HFFc6 (cell line): ENCODE data around the gene PCCB. TPM values are rescaled to one million over a fixed set of nuclear protein-coding genes. Genes with fewer than 3 reads are reported as not detected.

Source experiments
- DNase-seq: peaks from one replicate; pipeline ENCODE4 v3.0.0-alpha.2; 2018
- H3K27ac Mint-ChIP-seq: 2 replicates; pipeline ENCODE4 v1.8.0; 2020; ENCODE audit warnings: mild to moderate bottlenecking, mixed read lengths
- H3K27me3 Mint-ChIP-seq: 2 replicates; pipeline ENCODE4 v1.8.0; 2021; ENCODE audit warnings: mild to moderate bottlenecking, moderate library complexity, mixed read lengths; ENCODE audit not compliant: insufficient read depth
- H3K36me3 Mint-ChIP-seq: 2 replicates; pipeline ENCODE4 v1.8.0; 2021; ENCODE audit warnings: low read depth, mixed read lengths
- H3K4me1 Mint-ChIP-seq: 2 replicates; pipeline ENCODE4 v1.8.0; 2020; ENCODE audit warnings: low read depth, mixed read lengths
- H3K4me3 Mint-ChIP-seq: 2 replicates; pipeline ENCODE4 v1.8.0; 2020; ENCODE audit warnings: mild to moderate bottlenecking, moderate library complexity, mixed read lengths
- H3K9me3 Mint-ChIP-seq: 2 replicates; pipeline ENCODE4 v1.8.0; 2020; ENCODE audit warnings: mild to moderate bottlenecking, mixed read lengths
- CTCF ChIP-seq: fragments of 200-600 bp; sonication (generic); IDR thresholded peaks from 2 replicates; pipeline ENCODE4 v1.5.0; 2021; ENCODE audit warnings: antibody characterized with exemption, mild to moderate bottlenecking
- total RNA-seq, 6 experiments: library from RNA; stranded (reverse); fragmentation: NEBNext Ultra II Directional; extraction: Animal tissue kit (Norgen Biotek cat#: 25700); gene quantifications; 2 replicates in 1 of 6; 3 replicates in 5 of 6; pipeline ENCODE4 v1.2.3, GENCODE V29; 2021

PCCB gene
- total RNA-seq, 6 experiments from 2014 or later = 32.4 to 41.1 (median 37.8) TPM

GRCh38 chr3:136294176-136294575, 44.0 kb downstream of the PCCB start:
- H3K36me3 Mint-ChIP-seq = peaks cover 8% of the 10 kb centered on the region; the same call in 1 of the 2 replicates
- no peak overlapping the region for H3K27ac Mint-ChIP-seq
- no peak for DNase-seq
- no peaks in the 10 kb centered on the region for H3K9me3 Mint-ChIP-seq
- no peak for TF ChIP-seq CTCF
- no peaks in the 10 kb centered on the region for H3K4me1 Mint-ChIP-seq
- H3K4me3 Mint-ChIP-seq = no peak overlapping the region
- no peaks in the 10 kb centered on the region for H3K27me3 Mint-ChIP-seq

- no peaks in the 10 kb centered on the region for H3K9me3 Mint-ChIP-seq
- 0 out of 2 replicates have a peak, but pooled peaks cover 5% of the 10 kb centered on the region for H3K36me3 Mint-ChIP-seq
- no peaks in the 10 kb centered on the region for H3K4me1 Mint-ChIP-seq
- H3K27ac Mint-ChIP-seq = no peak overlapping the region
- no peaks in the 10 kb centered on the region for H3K27me3 Mint-ChIP-seq
- no peak for TF ChIP-seq CTCF
- no peak overlapping the region for H3K4me3 Mint-ChIP-seq
- no peak for DNase-seq
Measured at GRCh38 chr3:136296960-136297359, 46.8 kb downstream of the PCCB start.

GRCh38 chr3:136297826-136298225, 47.7 kb downstream of the PCCB start:
- TF ChIP-seq CTCF = no peak
- no peak overlapping the region for H3K27ac Mint-ChIP-seq
- 0 out of 2 replicates have a peak, but pooled peaks cover 5% of the 10 kb centered on the region for H3K36me3 Mint-ChIP-seq
- H3K9me3 Mint-ChIP-seq = no peaks in the 10 kb centered on the region
- H3K27me3 Mint-ChIP-seq = no peaks in the 10 kb centered on the region
- no peaks in the 10 kb centered on the region for H3K4me1 Mint-ChIP-seq
- no peak overlapping the region for H3K4me3 Mint-ChIP-seq
- DNase-seq = no peak

- Mint-ChIP-seq H3K27ac (no peak overlapping the region), H3K27me3 (no peaks in the 10 kb centered on the region), H3K9me3 (no peaks in the 10 kb centered on the region), H3K4me3 (no peak overlapping the region), H3K36me3 (0 out of 2 replicates have a peak, but pooled peaks cover 5% of the 10 kb centered on the region), H3K4me1 (0 out of 2 replicates have a peak, but pooled peaks cover under 1% of the 10 kb centered on the region)
- no peak for DNase-seq
- no peak for TF ChIP-seq CTCF
Measured at GRCh38 chr3:136300444-136300843, 50.3 kb downstream of the PCCB start.

GRCh38 chr3:136305879-136306278, 55.7 kb downstream of the PCCB start:
- peaks cover 5% of the 10 kb centered on the region; the same call in 1 of the 2 replicates for H3K9me3 Mint-ChIP-seq

More at GRCh38 chr3:136305879-136306278, 55.7 kb downstream of the PCCB start:
- Mint-ChIP-seq H3K27me3 (no peaks in the 10 kb centered on the region), H3K36me3 (peaks cover 8% of the 10 kb centered on the region), H3K27ac (peak overlapping the region; percentile 61), H3K4me1 (peaks cover 10% of the 10 kb centered on the region), H3K4me3 (no peak overlapping the region)
- TF ChIP-seq CTCF = peak; percentile 89
- DNase-seq = peak; percentile 66
